Sigmoid colon (tissue), 4 donors: ENCODE data around the gene PIP4K2C.

ENCODE experiments used
- CTCF ChIP-seq, 4 experiments: fragments of 450-650 bp in 3 of 4; fragments of 200-600 bp in 1 of 4; IDR thresholded peaks; one replicate each; pipeline ENCODE4 v1.5.1; 2016 to 2019; ENCODE audit warnings: antibody characterized with exemption in 4 of 4, mild to moderate bottlenecking in 3 of 4, moderate library complexity in 2 of 4
- EP300 ChIP-seq, 4 donors: sonication (generic); formaldehyde crosslinking; IDR thresholded peaks; one replicate each; pipeline ENCODE4 v1.6.1; 2017; ENCODE audit warnings: antibody characterized with exemption in 4 of 4
- POLR2A ChIP-seq, 2 donors: fragments of 450-650 bp; IDR thresholded peaks; one replicate each; pipeline ENCODE4 v1.6.1; 2016; ENCODE audit warnings: antibody characterized with exemption in 2 of 2, mild to moderate bottlenecking in 2 of 2, moderate library complexity in 2 of 2
- POLR2AphosphoS5 ChIP-seq, 4 donors: sonication (generic); formaldehyde crosslinking; IDR thresholded peaks; one replicate each; pipeline ENCODE4 v1.6.1; 2017; ENCODE audit warnings: antibody characterized with exemption in 4 of 4

DNA sequence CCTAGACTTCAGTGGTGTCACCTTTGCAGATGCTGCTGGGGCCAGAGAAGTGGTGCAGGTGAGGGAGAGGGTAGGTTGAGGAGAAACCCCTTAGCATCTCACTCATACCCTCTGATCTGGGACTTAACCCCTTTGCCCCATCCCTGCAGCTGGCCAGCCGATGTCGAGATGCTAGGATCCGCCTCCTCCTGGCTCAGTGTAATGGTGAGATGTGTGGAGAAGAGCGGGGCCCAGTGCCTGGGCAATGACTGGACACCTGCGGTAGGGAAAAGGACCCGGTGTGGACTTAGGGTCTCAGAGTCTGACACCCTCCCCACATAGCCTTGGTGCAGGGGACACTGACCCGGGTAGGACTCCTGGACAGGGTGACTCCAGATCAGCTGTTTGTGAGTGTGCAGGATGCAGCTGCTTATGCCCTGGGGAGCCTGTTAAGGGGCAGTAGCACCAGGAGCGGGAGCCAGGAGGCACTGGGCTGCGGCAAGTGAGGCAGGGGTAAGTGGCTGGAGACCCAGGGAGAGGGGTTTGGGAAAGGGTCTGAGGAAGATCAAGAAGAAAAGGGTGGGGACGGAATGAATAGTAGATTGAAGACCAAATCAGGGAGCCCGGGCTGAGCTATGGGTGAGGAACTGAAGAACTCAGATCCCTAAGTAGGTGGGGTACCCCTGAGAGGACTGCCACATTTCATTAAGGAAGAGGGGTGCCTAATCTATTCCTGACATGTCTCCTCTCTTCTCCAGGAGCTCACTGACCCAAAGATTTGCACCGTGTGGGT is 34.5 kb downstream of the PIP4K2C start:
- TF ChIP-seq CTCF (IDR thresholded peaks at IDR 0.05) (no peak), EP300 (IDR thresholded peaks at IDR 0.05) (no peak), POLR2A (IDR thresholded peaks at IDR 0.05) (no peak), POLR2AphosphoS5 (IDR thresholded peaks at IDR 0.05) (no peak)
